Common myeloid progenitor, CD34-positive (primary cell): ENCODE data around the gene COL23A1.

Experiments used
- CTCF ChIA-PET: fragments of 350-600 bp; sonication (Branson Sonifier 250); formaldehyde crosslinking; loops from one replicate; lab custom pipeline; 2021; ENCODE audit warnings: antibody characterized with exemption; lab: Charles Lee
- POLR2A ChIA-PET: fragments of 350-600 bp; sonication (Branson Sonifier 250); formaldehyde crosslinking; loops from one replicate; lab custom pipeline; 2021; ENCODE audit warnings: antibody characterized with exemption; lab: Charles Lee
- DNase-seq, 3 donors: peaks; one replicate each; pipeline versions ENCODE4 v3.0.0 to v3.0.0-alpha.2; 2013
- H3K27ac ChIP-seq, 2 experiments: 1 replicate in 1 of 2; 2 replicates in 1 of 2; pipeline ENCODE4 v1.7.0; 2013; ENCODE audit warnings: inconsistent platforms in 2 of 2, low read length in 2 of 2, mild to moderate bottlenecking in 2 of 2, low read depth in 1 of 2, moderate library complexity in 1 of 2; ENCODE audit not compliant: severe bottlenecking in 2 of 2, insufficient read depth in 1 of 2, poor library complexity in 1 of 2
- H3K27me3 ChIP-seq, 5 experiments: replicated peaks in 2 of 5; 1 replicate in 3 of 5; 2 replicates in 2 of 5; pipeline versions ENCODE4 v1.6.1 to v1.7.0; 2013; ENCODE audit warnings: low read length in 4 of 5, mild to moderate bottlenecking in 2 of 5, moderate library complexity in 2 of 5, inconsistent platforms in 1 of 5; ENCODE audit not compliant: insufficient read depth in 5 of 5, control insufficient read depth in 4 of 5
- H3K36me3 ChIP-seq, 4 experiments: 1 replicate in 2 of 4; 2 replicates in 2 of 4; pipeline versions ENCODE4 v1.6.1 to v1.7.0; 2013; ENCODE audit warnings: low read length in 3 of 4, control low read depth in 1 of 4, mild to moderate bottlenecking in 1 of 4; ENCODE audit not compliant: control insufficient read depth in 4 of 4, insufficient read depth in 4 of 4
- H3K4me1 ChIP-seq, 4 experiments: 1 replicate in 3 of 4; 2 replicates in 1 of 4; pipeline versions ENCODE4 v1.6.1 to v1.7.1; 2013; ENCODE audit warnings: low read length in 3 of 4, mild to moderate bottlenecking in 3 of 4, control low read depth in 1 of 4, inconsistent platforms in 1 of 4, moderate library complexity in 1 of 4; ENCODE audit not compliant: control insufficient read depth in 4 of 4, insufficient read depth in 4 of 4; ENCODE audit errors: control extremely low read depth in 1 of 4
- H3K4me3 ChIP-seq, 7 experiments: 1 replicate in 4 of 7; 2 replicates in 3 of 7; pipeline versions ENCODE4 v1.5.1 to v1.7.0; 2013; ENCODE audit warnings: mild to moderate bottlenecking in 7 of 7, low read length in 6 of 7, moderate library complexity in 6 of 7, inconsistent platforms in 2 of 7, low read depth in 2 of 7, control low read depth in 1 of 7; ENCODE audit not compliant: insufficient read depth in 4 of 7, control insufficient read depth in 1 of 7; ENCODE audit errors: extremely low read depth in 1 of 7
- H3K9me3 ChIP-seq, 5 experiments: 1 replicate in 4 of 5; 2 replicates in 1 of 5; pipeline versions ENCODE4 v1.6.1 to v1.7.1; 2013; ENCODE audit warnings: low read length in 4 of 5, mild to moderate bottlenecking in 2 of 5, inconsistent platforms in 1 of 5, low read depth in 1 of 5, moderate library complexity in 1 of 5; ENCODE audit not compliant: control insufficient read depth in 4 of 5, insufficient read depth in 2 of 5; ENCODE audit errors: control extremely low read depth in 1 of 5
- WGBS: methylation state at CpG from one replicate; pipeline ENCODE4 v1.1.5; 2013; ENCODE audit not compliant: insufficient coverage; 5-methylcytosine and 5-hydroxymethylcytosine counted together

Gene COL23A1

GRCh38 chr5:178460598-178460997, 129.6 kb downstream of the COL23A1 start:
- Histone ChIP-seq H3K36me3 (no peaks in the 10 kb centered on the region), H3K27me3 (no peaks in the 10 kb centered on the region), H3K9me3 (no peaks in the 10 kb centered on the region), H3K4me1 (peaks cover 0 to 2% (median 0%) of the 10 kb centered on the region in 4 experiments), H3K4me3 (no peak overlapping the region), H3K27ac (no peak overlapping the region)
- ChIA-PET POLR2A (no interaction called here), CTCF (interaction anchor here (0.8 to 4.5 kb wide), 15 partner anchors 8 to 226 kb away, joined by 3 to 23 read pairs (median 4); no protein-coding TSS in a partner anchor)
- WGBS, result 100% methylated on average over 2 of the region's 5 CpGs
- DNase-seq, result no peak

GRCh38 chr5:178460174-178460573, 130.0 kb downstream of the COL23A1 start:
- no peak overlapping the region for H3K4me3 ChIP-seq
- no peaks in the 10 kb centered on the region for H3K27me3 ChIP-seq
- CTCF ChIA-PET, result interaction anchor here (0.8 to 4.5 kb wide), 12 partner anchors 7 to 225 kb away, joined by 3 to 23 read pairs (median 6); no protein-coding TSS in a partner anchor
- H3K36me3 ChIP-seq, result no peaks in the 10 kb centered on the region
- no peaks in the 10 kb centered on the region for H3K9me3 ChIP-seq
- no peak for DNase-seq
- H3K4me1 ChIP-seq, result peaks cover 0 to 2% (median 0%) of the 10 kb centered on the region in 4 experiments
- WGBS, result 91% methylated on average over 3 of the region's 3 CpGs
- no peak overlapping the region for H3K27ac ChIP-seq
- POLR2A ChIA-PET, result no interaction called here

GRCh38 chr5:178458140-178458539, 132.1 kb downstream of the COL23A1 start:
- no peak for DNase-seq
- CTCF ChIA-PET, result no interaction called here

GRCh38 chr5:178457471-178457870, 132.7 kb downstream of the COL23A1 start:
- H3K27ac ChIP-seq, result no peak overlapping the region
- CTCF ChIA-PET, result no interaction called here
- H3K27me3 ChIP-seq, result no peaks in the 10 kb centered on the region
- H3K36me3 ChIP-seq, result no peaks in the 10 kb centered on the region
- H3K9me3 ChIP-seq, result no peaks in the 10 kb centered on the region
- WGBS, result 100% methylated on average over 1 of the region's 4 CpGs
- no peak for DNase-seq
- H3K4me1 ChIP-seq, result peaks cover 0 to 2% (median 0%) of the 10 kb centered on the region in 4 experiments
- H3K4me3 ChIP-seq, result no peak overlapping the region
- POLR2A ChIA-PET, result no interaction called here

More at GRCh38 chr5:178458140-178458539, 132.1 kb downstream of the COL23A1 start:
- Histone ChIP-seq H3K36me3 (no peaks in the 10 kb centered on the region), H3K27me3 (no peaks in the 10 kb centered on the region), H3K4me1 (peaks cover 0 to 2% (median 0%) of the 10 kb centered on the region in 4 experiments), H3K27ac (no peak overlapping the region), H3K4me3 (no peak overlapping the region), H3K9me3 (no peaks in the 10 kb centered on the region)
- 96% methylated on average over 7 of the region's 8 CpGs for WGBS
- POLR2A ChIA-PET, result no interaction called here

GRCh38 chr5:178455480-178455835, 134.7 kb downstream of the COL23A1 start:
- H3K9me3 ChIP-seq, result no peaks in the 10 kb centered on the region
- H3K4me1 ChIP-seq, result peaks cover 0 to 3% (median 0%) of the 10 kb centered on the region in 4 experiments
- POLR2A ChIA-PET, result no interaction called here

GRCh38 chr5:178454821-178455479, 135.2 kb downstream of the COL23A1 start:
- Histone ChIP-seq H3K4me1 (peaks cover 0 to 3% (median 0%) of the 10 kb centered on the region in 4 experiments), H3K27me3 (peaks cover 0 to 9% (median 7%) of the 10 kb centered on the region in 5 experiments), H3K9me3 (no peaks in the 10 kb centered on the region), H3K36me3 (no peaks in the 10 kb centered on the region), H3K4me3 (no peak overlapping the region), H3K27ac (no peak overlapping the region)
- 98% methylated on average over 22 of the region's 22 CpGs for WGBS
- CTCF ChIA-PET, result interaction anchor here (0.8 to 1.8 kb wide), 2 partner anchors 10 to 220 kb away, joined by 3 to 4 read pairs; no protein-coding TSS in a partner anchor
- POLR2A ChIA-PET, result no interaction called here
- no peak for DNase-seq

More at GRCh38 chr5:178455480-178455835, 134.7 kb downstream of the COL23A1 start:
- WGBS, result 98% methylated on average over 12 of the region's 14 CpGs
- H3K4me3 ChIP-seq, result no peak overlapping the region
- no peaks in the 10 kb centered on the region for H3K36me3 ChIP-seq
- peaks cover 0 to 4% (median 3%) of the 10 kb centered on the region in 5 experiments for H3K27me3 ChIP-seq
- no peak overlapping the region for H3K27ac ChIP-seq
- CTCF ChIA-PET, result interaction anchor here (0.8 to 1.8 kb wide), 2 partner anchors 9 to 221 kb away, joined by 3 to 4 read pairs; no protein-coding TSS in a partner anchor
- no peak for DNase-seq

GRCh38 chr5:178454303-178454702, 135.9 kb downstream of the COL23A1 start:
- Histone ChIP-seq H3K4me3 (no peak overlapping the region), H3K27me3 (peaks cover 0 to 15% (median 10%) of the 10 kb centered on the region in 5 experiments), H3K9me3 (no peaks in the 10 kb centered on the region), H3K27ac (no peak overlapping the region), H3K36me3 (no peaks in the 10 kb centered on the region), H3K4me1 (peaks cover 0 to 3% (median 0%) of the 10 kb centered on the region in 4 experiments)
- WGBS, result 93% methylated on average over 2 of the region's 3 CpGs
- ChIA-PET CTCF (no interaction called here), POLR2A (no interaction called here)
- DNase-seq, result no peak
